HepG2 (cell line): ENCODE results near the gene PRR33. TPM values are rescaled to one million over a fixed set of nuclear protein-coding genes. Genes with fewer than 3 reads are reported as not detected.

Experiments used
- ATAC-seq: fragments of 200-7000 bp; cut with Tn5 transposase; 3 replicates; pipeline ENCODE4 v1.9.1; 2020; ENCODE audit warnings: mild to moderate bottlenecking, moderate library complexity
- BruUV-seq: library from RNA; stranded (reverse); fragments of 400-500 nt; replicated peaks from 2 replicates; lab custom pipeline; 2021; lab: Mats Ljungman, UMichigan
- CTCF ChIA-PET: fragments of 300-600 bp; formaldehyde crosslinking; extraction: SDS; loops from one replicate; lab custom pipeline; 2021; ENCODE audit warnings: low total read pairs, inconsistent platforms, low intra/inter-chr PET ratio; lab: Yijun Ruan, JAX
- POLR2A ChIA-PET: fragments of 350-600 bp; sonication (Branson Sonifier 250); formaldehyde crosslinking; loops from one replicate; lab custom pipeline; 2020; ENCODE audit warnings: antibody characterized with exemption, inconsistent platforms; lab: Yijun Ruan, JAX
- DNase-seq: peaks from one replicate; pipeline ENCODE4 v3.0.0-alpha.2; 2015; ENCODE audit warnings: low spot score
- FAIRE-seq: peaks from 3 replicates; lab custom pipeline; 2011; peaks lifted over from hg19 to GRCh38; lab: Jason Lieb, UNC
- H2AFZ ChIP-seq: one replicate; pipeline ENCODE4 v1.6.1; 2011; ENCODE audit warnings: low read length, inconsistent platforms
- H3K27ac ChIP-seq: fragments of 300-600 bp; 3 replicates; pipeline ENCODE4 v1.8.0; 2011; ENCODE audit warnings: mixed run types, mild to moderate bottlenecking, mixed read lengths, low read length, inconsistent platforms; ENCODE audit not compliant: insufficient read depth; ENCODE audit errors: extremely low read length
- H3K27me3 ChIP-seq, 2 experiments: fragments of 200-600 bp in 1 of 2; 2 replicates in 1 of 2; 3 replicates in 1 of 2; pipeline versions ENCODE4 v1.6.0 to v1.8.0; 2011; ENCODE audit warnings: low read length in 2 of 2, mild to moderate bottlenecking in 2 of 2, moderate library complexity in 2 of 2, inconsistent platforms in 1 of 2; ENCODE audit not compliant: insufficient read depth in 2 of 2, control insufficient read depth in 1 of 2
- H3K36me3 ChIP-seq, 2 experiments: fragments of 200-600 bp in 1 of 2; replicated peaks in 1 of 2; 2 replicates in 1 of 2; 3 replicates in 1 of 2; pipeline versions ENCODE4 v1.5.1 to v1.8.0; 2011; ENCODE audit warnings: low read length in 2 of 2, inconsistent platforms in 1 of 2; ENCODE audit not compliant: insufficient read depth in 2 of 2, control insufficient read depth in 1 of 2
- H3K4me1 ChIP-seq: 2 replicates; pipeline ENCODE4 v1.5.1; 2012; ENCODE audit warnings: low read length, inconsistent platforms; ENCODE audit not compliant: insufficient read depth
- H3K4me2 ChIP-seq: 2 replicates; pipeline ENCODE4 v1.6.0; 2011; ENCODE audit warnings: low read depth, low read length, inconsistent platforms
- H3K4me3 ChIP-seq, 3 experiments: fragments of 200-600 bp in 1 of 3; sonication (generic), shearing (Covaris generic) in 1 of 3; replicated peaks in 1 of 3; 2 replicates each; pipeline ENCODE4 v1.5.1; 2011 to 2016; ENCODE audit warnings: low read length in 3 of 3, inconsistent platforms in 2 of 3, low read depth in 2 of 3, mild to moderate bottlenecking in 2 of 3, control low read depth in 1 of 3, mixed read lengths in 1 of 3; ENCODE audit not compliant: insufficient read depth in 1 of 3
- H3K79me2 ChIP-seq: one replicate; pipeline ENCODE4 v1.6.1; 2011; ENCODE audit warnings: low read length, inconsistent platforms; ENCODE audit not compliant: insufficient read depth
- H3K9ac ChIP-seq: 2 replicates; pipeline ENCODE4 v1.6.0; 2011; ENCODE audit warnings: mild to moderate bottlenecking, low read depth, low read length, inconsistent platforms; ENCODE audit not compliant: insufficient read depth
- H3K9me3 ChIP-seq: 2 replicates; pipeline ENCODE4 v1.5.1; 2012; ENCODE audit warnings: mild to moderate bottlenecking, low read length
- H4K20me1 ChIP-seq: 2 replicates; pipeline ENCODE4 v1.6.0; 2011; ENCODE audit warnings: inconsistent platforms, mild to moderate bottlenecking, low read length, moderate library complexity; ENCODE audit not compliant: insufficient read depth
- BCL6 ChIP-seq: IDR thresholded peaks from 2 replicates; pipeline ENCODE4 v1.6.1; 2016; ENCODE audit warnings: missing genetic modification reagents, missing compliant biosample characterization
- CC2D1A ChIP-seq: sonication (generic); formaldehyde crosslinking; IDR thresholded peaks from 2 replicates; pipeline ENCODE4 v1.8.1; 2023; ENCODE audit warnings: mild to moderate bottlenecking, missing genetic modification reagents
- CENPBD1 ChIP-seq: sonication (generic); formaldehyde crosslinking; IDR thresholded peaks from 2 replicates; pipeline ENCODE4 v1.8.0; 2022; ENCODE audit warnings: missing genetic modification reagents, low read depth, mild to moderate bottlenecking, borderline replicate concordance
- DRAP1 ChIP-seq: IDR thresholded peaks from 2 replicates; pipeline ENCODE4 v1.6.1; 2016; ENCODE audit warnings: missing genetic modification reagents, missing compliant biosample characterization
- KDM3A ChIP-seq: IDR thresholded peaks from 2 replicates; pipeline ENCODE4 v1.6.1; 2018; ENCODE audit warnings: low read depth, missing compliant biosample characterization
- LCORL ChIP-seq, 2 experiments: fragments of 450-650 bp in 1 of 2; sonication (generic) in 1 of 2; formaldehyde crosslinking in 1 of 2; IDR thresholded peaks; 2 replicates each; pipeline versions ENCODE4 v1.5.0 to v1.6.1; 2017 to 2020; ENCODE audit warnings: antibody characterized with exemption in 1 of 2, missing genetic modification reagents in 1 of 2
- MEIS2 ChIP-seq: sonication (generic); formaldehyde crosslinking; IDR thresholded peaks from 2 replicates; pipeline ENCODE4 v1.9.0; 2021; ENCODE audit warnings: mild to moderate bottlenecking, missing genetic modification reagents
- STAT5B ChIP-seq: sonication (generic); formaldehyde crosslinking; IDR thresholded peaks from 2 replicates; pipeline ENCODE4 v1.4.0; 2020; ENCODE audit warnings: missing genetic modification reagents
- ZFP36L1 ChIP-seq: sonication (generic); formaldehyde crosslinking; IDR thresholded peaks from 2 replicates; pipeline ENCODE4 v1.8.0; 2022; ENCODE audit warnings: mild to moderate bottlenecking, missing genetic modification reagents, moderate library complexity
- ZGPAT ChIP-seq: IDR thresholded peaks from 2 replicates; pipeline ENCODE4 v1.6.1; 2016; ENCODE audit warnings: mild to moderate bottlenecking
- ZHX1 ChIP-seq: sonication (generic); formaldehyde crosslinking; IDR thresholded peaks from 2 replicates; pipeline ENCODE4 v1.8.1; 2022; ENCODE audit warnings: low read depth, mild to moderate bottlenecking, missing genetic modification reagents
- ZMYM4 ChIP-seq: sonication (generic); formaldehyde crosslinking; IDR thresholded peaks from 2 replicates; pipeline ENCODE4 v1.8.1; 2023; ENCODE audit warnings: mild to moderate bottlenecking, missing genetic modification reagents
- ZNF121 ChIP-seq: sonication (generic); formaldehyde crosslinking; IDR thresholded peaks from 2 replicates; pipeline ENCODE4 v1.5.0; 2020; ENCODE audit warnings: mild to moderate bottlenecking, missing genetic modification reagents
- ZNF251 ChIP-seq: sonication (generic); formaldehyde crosslinking; IDR thresholded peaks from 2 replicates; pipeline ENCODE4 v1.9.0; 2021; ENCODE audit warnings: mild to moderate bottlenecking, missing genetic modification reagents
- ZNF772 ChIP-seq: sonication (generic); formaldehyde crosslinking; IDR thresholded peaks from 2 replicates; pipeline ENCODE4 v1.5.0; 2020; ENCODE audit warnings: mild to moderate bottlenecking, missing genetic modification reagents
- WGBS: methylation state at CpG from one replicate; pipeline ENCODE4 v1.1.6; 2017; ENCODE audit warnings: low lambda C conversion rate; 5-methylcytosine and 5-hydroxymethylcytosine counted together
- in situ Hi-C: cut with HindIII; loops from 2 replicates; pipeline ENCODE4 v1.10.0; 2017; ENCODE audit warnings: low pct_unique_long_range_greater_than_20kb; ENCODE audit not compliant: extremely low pct_ligation_motif_present
- intact Hi-C: fragments of 100-400 bp; cut with micrococcal nuclease; formaldehyde crosslinking; loops from one replicate; pipeline ENCODE4 v1.10.0; 2022; ENCODE audit not compliant: unreplicated experiment
- polyA plus RNA-seq, 8 experiments: library from polyadenylated mRNA; depleted of rRNA in 3 of 8; stranded (reverse) in 7 of 8; unstranded in 1 of 8; fragments of >200 nt; fragmentation: Illumina TruSeq in 4 of 8; extraction: Trizol in 4 of 8; gene quantifications; 2 replicates each; pipeline versions ENCODE4 v1.2.1 to v1.2.3, GENCODE V29; 2011 to 2016; ENCODE audit warnings: low read depth in 4 of 8, missing spikeins in 1 of 8, mixed read lengths in 1 of 8; ENCODE audit not compliant: insufficient read depth in 1 of 8
- total RNA-seq, 5 experiments: library from RNA; depleted of rRNA; stranded (reverse); fragments of >200 nt; fragmentation: Illumina TruSeq; extraction: Trizol; gene quantifications; 2 replicates each; pipeline ENCODE4 v1.2.3, GENCODE V29; 2016; ENCODE audit warnings: low read depth in 1 of 5

Gene PRR33
- total and polyA plus RNA-seq, 2 of the 13 experiments (the other 11 are each of a cell fraction or from before 2014, with no cell fraction given) = not detected

- Histone ChIP-seq H3K9ac (no peak overlapping the region), H3K4me2 (no peak overlapping the region), H3K27me3 (peaks cover 25 to 73% of the 10 kb centered on the region in 2 experiments), H2AFZ (no peak overlapping the region), H3K9me3 (no peaks in the 10 kb centered on the region), H3K4me3 (no peak overlapping the region), H3K36me3 (no peaks in the 10 kb centered on the region), H4K20me1 (no peaks in the 10 kb centered on the region), H3K27ac (no peak overlapping the region), H3K79me2 (no peaks in the 10 kb centered on the region), H3K4me1 (no peaks in the 10 kb centered on the region)
- ChIA-PET CTCF (no interaction called here), POLR2A (no interaction called here)
- in situ Hi-C loops (no loop called here), intact Hi-C loops (no loop called here)
- no peak for TF ChIP-seq DRAP1
- no peak for TF ChIP-seq ZNF251
- TF ChIP-seq ZNF772 (CRISPR knock-in tag) = no peak
- TF ChIP-seq LCORL (IDR thresholded peaks at IDR 0.05) = no peak
- TF ChIP-seq LCORL (CRISPR knock-in tag; IDR thresholded peaks at IDR 0.05) = no peak
- TF ChIP-seq KDM3A (CRISPR knock-in tag) = no peak
- no peak for TF ChIP-seq BCL6
- ATAC-seq (peak; percentile 14; the same call in 2 of the 3 replicates), FAIRE-seq (no peak), DNase-seq (no peak)
- 50% methylated on average over 2 of the region's 13 CpGs for WGBS
- BruUV-seq = no TSS peak
Observed at GRCh38 chr11:1928470-1928890, 36.8 kb upstream of the PRR33 start.

GRCh38 chr11:1927848-1928469 lies 36.3 kb upstream of the PRR33 start:
- ATAC-seq = peak; percentile 29
- WGBS = 61% methylated on average over 9 of the region's 20 CpGs
- H3K79me2 ChIP-seq = no peaks in the 10 kb centered on the region
- in situ Hi-C loops = no loop called here
- H2AFZ ChIP-seq = no peak overlapping the region
- no peak for FAIRE-seq
- BruUV-seq = no TSS peak
- no peak overlapping the region for H3K27ac ChIP-seq
- H3K27me3 ChIP-seq = peaks cover 25 to 75% of the 10 kb centered on the region in 2 experiments
- no peaks in the 10 kb centered on the region for H3K36me3 ChIP-seq
- intact Hi-C loops = no loop called here
- no peak overlapping the region for H3K4me2 ChIP-seq
- DNase-seq = no peak
- H3K4me3 ChIP-seq = no peak overlapping the region
- H3K9ac ChIP-seq = no peak overlapping the region
- POLR2A ChIA-PET = no interaction called here
- H3K4me1 ChIP-seq = no peaks in the 10 kb centered on the region
- no peaks in the 10 kb centered on the region for H3K9me3 ChIP-seq
- no peaks in the 10 kb centered on the region for H4K20me1 ChIP-seq
- CTCF ChIA-PET = no interaction called here
- no peak for TF ChIP-seq ZHX1 (CRISPR knock-in tag)
- no peak for TF ChIP-seq CC2D1A
- no peak for TF ChIP-seq ZFP36L1
- no peak for TF ChIP-seq CENPBD1 (CRISPR knock-in tag)
- TF ChIP-seq MEIS2 (CRISPR knock-in tag) = no peak
- no peak for TF ChIP-seq ZGPAT (CRISPR knock-in tag)
- TF ChIP-seq ZMYM4 = no peak
- TF ChIP-seq STAT5B (CRISPR knock-in tag) = no peak
- no peak for TF ChIP-seq ZNF121 (CRISPR knock-in tag)
